Sciatic nerve (tissue), 2 donors: ENCODE data around the gene MCEMP1. TPM values are rescaled to one million over a fixed set of nuclear protein-coding genes. Genes with fewer than 3 reads are reported as not detected.

Experiments used
- ATAC-seq: fragments of 200-7000 bp; cut with Tn5 transposase; one replicate; pipeline ENCODE4 v1.9.1; 2020; ENCODE audit warnings: mild to moderate bottlenecking, moderate library complexity
- DNase-seq: peaks from one replicate; pipeline ENCODE4 v3.0.0-alpha.2; 2020; ENCODE audit warnings: low spot score
- intact Hi-C: fragments of 100-400 bp; cut with DNase I; formaldehyde crosslinking; loops from one replicate; pipeline ENCODE4 v1.14.2; 2022
- total RNA-seq: library from RNA; stranded (reverse); fragmentation: NEBNext Ultra II Directional; extraction: Animal tissue kit (Norgen Biotek cat#: 25700); gene quantifications from one replicate; pipeline ENCODE4 v1.2.1, GENCODE V29; 2021
- donor health status: DM: no; HTN: no; CAD: no.
- donor health status: DM: no; HTN: no; CAD: no.

Gene MCEMP1
- total RNA-seq, 1 donor from 2014 or later: 2.6 TPM

GRCh38 chr19:7687177-7687576 is 10.3 kb downstream of the MCEMP1 start:
- DNase-seq: no peak
- no peak for ATAC-seq
- intact Hi-C loops: no loop called here

GRCh38 chr19:7689165-7689564 is 12.3 kb downstream of the MCEMP1 start:
- ATAC-seq: no peak
- intact Hi-C loops: no loop called here
- DNase-seq: no peak

GRCh38 chr19:7690779-7691258 is 13.9 kb downstream of the MCEMP1 start:
- intact Hi-C loops: no loop called here
- ATAC-seq: no peak
- no peak for DNase-seq

GRCh38 chr19:7691497-7691896 is 14.6 kb downstream of the MCEMP1 start:
- intact Hi-C loops: no loop called here
- ATAC-seq (no peak), DNase-seq (no peak)

GRCh38 chr19:7692417-7693088 is 15.7 kb downstream of the MCEMP1 start:
- DNase-seq (no peak), ATAC-seq (no peak)
- intact Hi-C loops: no loop called here

GRCh38 chr19:7694499-7694898 is 17.6 kb downstream of the MCEMP1 start:
- DNase-seq (no peak), ATAC-seq (no peak)
- intact Hi-C loops: no loop called here

GRCh38 chr19:7697721-7698287 is 20.9 kb downstream of the MCEMP1 start:
- DNase-seq: no peak
- intact Hi-C loops: no loop called here
- ATAC-seq: no peak

- peak; percentile 27 for DNase-seq
- intact Hi-C loops: no loop called here
- no peak for ATAC-seq
Measured at GRCh38 chr19:7698583-7698982, 21.7 kb downstream of the MCEMP1 start.

- ATAC-seq (no peak), DNase-seq (peak; percentile 36)
- intact Hi-C loops: no loop called here
Measured at GRCh38 chr19:7699003-7699402, 22.1 kb downstream of the MCEMP1 start.

- intact Hi-C loops: no loop called here
- ATAC-seq: no peak
- peak; percentile 43 for DNase-seq
Measured at GRCh38 chr19:7699417-7700401, 22.8 kb downstream of the MCEMP1 start.

- intact Hi-C loops: no loop called here
- ATAC-seq (no peak), DNase-seq (no peak)
Measured at GRCh38 chr19:7701049-7701653, 24.3 kb downstream of the MCEMP1 start.

GRCh38 chr19:7701654-7702457 is 25.0 kb downstream of the MCEMP1 start, which contains the start of gene FCER2:
Gene FCER2 (minus strand): TSS chr19:7702131. CDS start chr19:7699760, 2,371 bp downstream.
- DNase-seq: peak; percentile 54
- intact Hi-C loops: no loop called here
- ATAC-seq: peak; percentile 35

GRCh38 chr19:7703332-7703731 is 26.4 kb downstream of the MCEMP1 start:
- intact Hi-C loops: no loop called here
- ATAC-seq: no peak
- DNase-seq: no peak

- intact Hi-C loops: no loop called here
- ATAC-seq (no peak), DNase-seq (no peak)
Measured at GRCh38 chr19:7704280-7705060, 27.6 kb downstream of the MCEMP1 start.

GRCh38 chr19:7705387-7706187 is 28.7 kb downstream of the MCEMP1 start:
- DNase-seq (peak; percentile 76), ATAC-seq (peak; percentile 58)
- intact Hi-C loops: no loop called here

GRCh38 chr19:7706188-7706954 is 29.5 kb downstream of the MCEMP1 start:
- DNase-seq: no peak
- intact Hi-C loops: no loop called here
- ATAC-seq: no peak
